ENCODE data around the gene MOCS1.

DNA sequence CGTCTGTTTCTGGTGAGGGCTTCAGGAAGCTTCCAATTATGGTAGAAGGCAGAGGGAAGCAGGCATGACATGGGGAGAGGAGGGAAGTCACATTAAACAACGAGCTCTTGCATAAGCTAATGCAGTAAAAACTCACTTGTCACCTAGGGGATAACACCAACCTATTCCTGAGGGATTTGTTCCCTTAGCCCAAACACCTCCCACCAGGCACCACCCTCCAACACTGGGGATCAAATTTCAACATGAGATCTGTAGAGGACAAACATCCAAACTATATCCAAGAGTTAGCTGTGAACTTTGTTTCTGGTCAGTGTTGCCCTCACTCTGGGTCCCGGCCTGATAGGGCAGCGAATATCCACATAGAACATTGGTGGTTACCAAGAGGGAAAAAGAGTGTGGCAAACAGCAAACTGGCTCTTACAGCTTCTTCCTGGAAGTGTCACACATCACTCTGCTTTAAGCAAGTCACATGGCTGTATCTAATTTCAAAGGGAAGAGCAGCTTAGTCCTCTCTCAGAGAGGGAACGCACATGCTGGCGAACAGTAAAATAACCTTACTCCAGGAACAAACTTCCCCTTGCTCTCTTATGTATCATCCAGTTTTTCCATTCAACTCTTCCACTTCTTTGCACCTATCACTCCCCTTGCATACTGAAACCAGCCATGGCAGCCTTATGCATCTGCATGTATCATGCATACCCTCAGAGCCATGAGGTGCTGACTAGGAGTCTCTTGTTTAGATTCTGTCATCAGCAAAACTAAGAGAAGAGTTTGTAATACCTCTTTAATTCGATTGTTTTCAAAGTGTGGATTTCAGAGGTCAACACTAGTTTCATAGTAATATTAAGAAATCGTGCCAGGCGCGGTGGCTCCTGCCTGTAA is 4.8 kb upstream of the MOCS1 start:
- TF ChIP-seq CTCF (IDR thresholded peaks at IDR 0.05) (no peak), POLR2A (IDR thresholded peaks at IDR 0.05) (no peak), EP300 (IDR thresholded peaks at IDR 0.05) (no peak)

Data from gastroesophageal sphincter (tissue), 3 donors.